Heart left ventricle (tissue), 16 donors: ENCODE measurements around the gene CLCA2. TPM values are rescaled to one million over a fixed set of nuclear protein-coding genes. Genes with fewer than 3 reads are reported as not detected.

Experiments
- ATAC-seq, 4 donors: fragments of 200-7000 bp; cut with Tn5 transposase; one replicate each; pipeline ENCODE4 v1.9.1; 2020 to 2022; ENCODE audit warnings: moderate library complexity in 4 of 4, mild to moderate bottlenecking in 3 of 4, moderate number of reproducible peaks in 1 of 4
- DNase-seq, 5 donors: peaks; one replicate each; pipeline ENCODE4 v3.0.0-alpha.2; 2020
- H3K27ac ChIP-seq, 12 donors: fragments of 200-600 bp; sonication (generic) in 4 of 12; one replicate each; pipeline versions ENCODE4 v1.5.0 to v1.8.0; 2016 to 2022; ENCODE audit warnings: mild to moderate bottlenecking in 2 of 12
- H3K27me3 ChIP-seq, 9 donors: fragments of 200-600 bp; sonication (generic) in 2 of 9; one replicate each; pipeline versions ENCODE4 v1.5.1 to v1.8.0; 2016 to 2022; ENCODE audit warnings: mild to moderate bottlenecking in 3 of 9
- H3K36me3 ChIP-seq, 9 donors: fragments of 200-600 bp; sonication (generic) in 2 of 9; one replicate each; pipeline versions ENCODE4 v1.5.0 to v1.8.0; 2018 to 2022; ENCODE audit warnings: mild to moderate bottlenecking in 2 of 9
- H3K4me1 ChIP-seq, 12 donors: fragments of 200-600 bp; sonication (generic) in 4 of 12; one replicate each; pipeline versions ENCODE4 v1.5.0 to v1.8.0; 2016 to 2022; ENCODE audit warnings: mild to moderate bottlenecking in 3 of 12
- H3K4me3 ChIP-seq, 12 donors: fragments of 200-600 bp; sonication (generic) in 4 of 12; one replicate each; pipeline versions ENCODE4 v1.5.0 to v1.8.0; 2017 to 2022; ENCODE audit warnings: mild to moderate bottlenecking in 9 of 12, moderate library complexity in 4 of 12
- H3K9me3 ChIP-seq, 12 donors: fragments of 200-600 bp; sonication (generic) in 4 of 12; one replicate each; pipeline versions ENCODE4 v1.5.0 to v1.8.0; 2016 to 2022; ENCODE audit warnings: mild to moderate bottlenecking in 1 of 12
- POLR2A ChIP-seq, 2 donors: fragments of 450-650 bp; IDR thresholded peaks; one replicate each; pipeline ENCODE4 v1.6.1; 2017; ENCODE audit warnings: antibody characterized with exemption in 2 of 2, mild to moderate bottlenecking in 2 of 2, moderate library complexity in 2 of 2
- WGBS, 4 donors: extraction: QIAGEN DNeasy Blood & Tissue Kit in 2 of 4; methylation state at CpG; one replicate each; pipeline versions ENCODE4 v1.1.5 to v1.1.7; 2013 to 2018; 5-methylcytosine and 5-hydroxymethylcytosine counted together
- intact Hi-C, 10 donors: fragments of 100-400 bp; cut with DNase I; formaldehyde crosslinking; loops; one replicate each; pipeline versions ENCODE4 v1.11.1 to v1.14.2; 2022
- polyA plus RNA-seq, 2 donors: library from polyadenylated mRNA; stranded (reverse); fragments of 200-250 nt; gene quantifications; one replicate each; pipeline ENCODE4 v1.2.3, GENCODE V29; 2013
- total RNA-seq, 9 donors: library from RNA; depleted of rRNA in 2 of 9; stranded (reverse); fragments of >200 nt in 2 of 9; fragmentation: NEBNext Ultra II Directional in 3 of 9; extraction: Animal tissue kit (Norgen Biotek cat#: 25700) in 3 of 9; gene quantifications; one replicate each; pipeline versions ENCODE4 v1.1.0 to v1.2.4, GENCODE V29; 2016 to 2023
- TF ChIP-seq, protein P1 (sequence below), 12 donors: fragments of 200-600 bp; sonication (generic) in 4 of 12; IDR thresholded peaks; one replicate each; pipeline versions ENCODE4 v1.5.0 to v1.8.0; 2018 to 2022; ENCODE audit warnings: antibody characterized with exemption in 12 of 12, mild to moderate bottlenecking in 5 of 12
- donor health status: ischemic (EF 13 %, LVEDD 7.1; RV severe dilation, severe dysfunction).
- donor health status: healthy with polysubstance abuse.
- donor health status: DM: no; HTN: yes; CAD: no.
- donor health status: DM: no; HTN: no; CAD: no.
- donor health status: ischemic (EF 25% LVEDD 6.9; RV normal size, moderate dysfunction).
- donor health status: ischemic (EF 25% LVEDD 5.7; RV mildly dilated, moderate dysfunction).
- donor health status: healthy.
- donor health status: DM: yes; HTN: yes; CAD: no.
- donor health status: ischemic (EF 35%, LVEDD 5.7; RV mildly dilated, moderate dysfunction).
- donor health status: nonischemic (EF 11% LVEDD 7.7; RV severe dilation, severe dysfunction).
- donor health status: DM: yes; HTN: yes; CAD: no.
- donor health status: PGD.
- donor health status: ischemic (EF 29% LVEDD 5.4; RV normal size, mild dysfunction).
- donor health status: nonischemic (EF 23%, LVEDD 6.1; RV moderate dilation, normal function).

CLCA2 gene
- total and polyA plus RNA-seq, 11 donors = 0.07 to 0.24 (median 0.16) TPM; not detected in 8

DNA sequence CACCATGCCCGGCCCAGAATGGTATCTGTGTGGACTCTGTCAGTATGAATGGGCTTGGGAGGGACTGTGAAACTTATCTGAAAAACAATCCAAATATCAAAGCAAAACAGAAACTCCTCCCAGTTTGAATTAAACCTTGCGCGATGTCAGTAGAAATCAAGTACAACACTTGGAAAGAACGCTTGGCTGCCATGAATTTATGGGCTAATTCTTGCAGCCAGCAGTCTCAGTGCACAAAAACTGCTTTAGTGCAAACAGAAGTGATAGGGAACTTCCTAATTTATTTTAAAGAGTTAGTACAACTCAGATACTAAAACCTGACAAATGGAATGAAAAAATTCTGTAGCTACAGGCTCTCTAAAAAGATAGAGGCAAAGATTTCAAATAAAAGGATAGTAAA is 53.3 kb downstream of the CLCA2 start:
- no peak for DNase-seq
- Histone ChIP-seq H3K27ac (peak overlapping the region in 4 of 12 donors; percentile 25 to 46 (median 41)), H3K27me3 (no peaks in the 10 kb centered on the region), H3K9me3 (no peaks in the 10 kb centered on the region), H3K36me3 (no peaks in the 10 kb centered on the region), H3K4me3 (no peak overlapping the region), H3K4me1 (peaks cover 0 to 3% (median 0%) of the 10 kb centered on the region in 12 donors)
- WGBS, 4 donors = 71 to 87% (median 83%) methylated on average over 4 of the region's 4 CpGs
- no peak for TF ChIP-seq POLR2A (IDR thresholded peaks at IDR 0.05)
- TF ChIP-seq, protein P1, sequence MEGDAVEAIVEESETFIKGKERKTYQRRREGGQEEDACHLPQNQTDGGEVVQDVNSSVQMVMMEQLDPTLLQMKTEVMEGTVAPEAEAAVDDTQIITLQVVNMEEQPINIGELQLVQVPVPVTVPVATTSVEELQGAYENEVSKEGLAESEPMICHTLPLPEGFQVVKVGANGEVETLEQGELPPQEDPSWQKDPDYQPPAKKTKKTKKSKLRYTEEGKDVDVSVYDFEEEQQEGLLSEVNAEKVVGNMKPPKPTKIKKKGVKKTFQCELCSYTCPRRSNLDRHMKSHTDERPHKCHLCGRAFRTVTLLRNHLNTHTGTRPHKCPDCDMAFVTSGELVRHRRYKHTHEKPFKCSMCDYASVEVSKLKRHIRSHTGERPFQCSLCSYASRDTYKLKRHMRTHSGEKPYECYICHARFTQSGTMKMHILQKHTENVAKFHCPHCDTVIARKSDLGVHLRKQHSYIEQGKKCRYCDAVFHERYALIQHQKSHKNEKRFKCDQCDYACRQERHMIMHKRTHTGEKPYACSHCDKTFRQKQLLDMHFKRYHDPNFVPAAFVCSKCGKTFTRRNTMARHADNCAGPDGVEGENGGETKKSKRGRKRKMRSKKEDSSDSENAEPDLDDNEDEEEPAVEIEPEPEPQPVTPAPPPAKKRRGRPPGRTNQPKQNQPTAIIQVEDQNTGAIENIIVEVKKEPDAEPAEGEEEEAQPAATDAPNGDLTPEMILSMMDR (IDR thresholded peaks at IDR 0.05) = no peak
- ATAC-seq = no peak
- intact Hi-C loops = loop anchor here in 4 of 10 donors (10.0 kb wide), 3 partner anchors 208 to 268 kb away; no protein-coding TSS in a partner anchor

DNA sequence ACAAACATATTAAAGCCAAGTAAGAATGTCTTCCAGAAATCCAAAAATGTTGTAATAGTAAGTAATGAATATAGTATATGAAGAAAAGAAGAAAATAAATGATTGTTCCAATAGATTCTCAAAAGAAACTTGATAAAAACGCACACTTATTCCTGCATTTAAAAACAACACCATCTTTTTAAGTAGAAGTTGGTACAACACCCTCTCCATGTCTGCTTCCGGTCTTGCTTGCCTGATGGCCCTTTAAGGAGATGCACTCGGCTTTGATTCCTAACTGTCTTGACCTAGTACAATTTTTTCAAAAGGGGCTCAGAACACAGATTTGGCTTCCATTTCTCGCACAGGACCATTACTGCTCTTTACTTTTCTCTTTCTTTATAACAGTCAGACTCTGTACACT is 53.7 kb downstream of the CLCA2 start:
- 74 to 88% (median 81%) methylated on average over 4 of the region's 4 CpGs for WGBS, 4 donors
- no peak overlapping the region for H3K4me3 ChIP-seq
- intact Hi-C loops = loop anchor here in 4 of 10 donors (10.0 kb wide), 3 partner anchors 207 to 267 kb away; no protein-coding TSS in a partner anchor
- TF ChIP-seq POLR2A (IDR thresholded peaks at IDR 0.05) = no peak
- TF ChIP-seq, protein P1 (IDR thresholded peaks at IDR 0.05) = no peak
- no peaks in the 10 kb centered on the region for H3K36me3 ChIP-seq
- peaks cover 0 to 3% (median 0%) of the 10 kb centered on the region in 12 donors for H3K4me1 ChIP-seq
- no peaks in the 10 kb centered on the region for H3K27me3 ChIP-seq
- H3K9me3 ChIP-seq = no peaks in the 10 kb centered on the region
- ATAC-seq = peak in 1 of 4 donors; percentile 34
- no peak for DNase-seq
- H3K27ac ChIP-seq = peak overlapping the region in 5 of 12 donors; percentile 25 to 46 (median 36)

DNA sequence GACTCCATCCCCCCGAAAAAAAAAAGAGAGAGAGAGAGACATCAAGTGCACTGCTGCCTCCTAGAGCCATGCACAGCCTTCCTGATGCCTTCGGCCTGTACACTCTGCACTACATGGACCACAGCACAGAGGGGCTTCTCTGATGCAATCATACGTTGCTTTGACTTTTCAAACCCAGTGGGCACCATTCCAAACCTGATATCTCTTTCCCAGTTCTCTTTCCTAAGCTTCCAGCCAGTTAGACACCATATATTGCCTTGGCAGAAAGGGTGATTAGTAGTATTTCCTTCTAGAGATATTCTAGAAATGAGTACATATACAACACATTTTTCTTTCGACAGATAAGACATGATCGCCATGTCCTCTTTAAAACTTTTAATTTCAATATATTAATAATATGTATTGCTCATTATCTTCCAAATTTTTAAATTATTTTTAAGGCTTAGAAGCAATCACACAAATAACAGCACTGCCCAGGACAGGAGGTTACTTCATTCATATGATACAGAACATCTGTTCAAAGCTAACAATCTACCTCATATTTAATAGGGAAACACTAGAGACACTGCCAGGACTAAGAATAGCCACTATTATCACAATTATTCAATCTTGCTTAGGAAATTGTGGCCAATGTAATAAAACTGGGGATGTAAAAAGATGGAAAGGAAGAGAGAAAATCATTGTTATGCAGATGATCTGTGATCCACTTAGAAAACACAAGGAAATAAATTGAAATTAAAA is 54.6 kb downstream of the CLCA2 start:
- ATAC-seq (peak in 2 of 4 donors; percentile 47 to 58), DNase-seq (no peak)
- WGBS, 4 donors = 64 to 79% (median 70%) methylated on average over 5 of the region's 5 CpGs
- no peak overlapping the region for H3K4me3 ChIP-seq
- no peaks in the 10 kb centered on the region for H3K9me3 ChIP-seq
- H3K36me3 ChIP-seq = no peaks in the 10 kb centered on the region
- H3K27me3 ChIP-seq = no peaks in the 10 kb centered on the region
- intact Hi-C loops = loop anchor here in 4 of 10 donors (10.0 kb wide), 3 partner anchors 206 to 266 kb away; no protein-coding TSS in a partner anchor
- TF ChIP-seq POLR2A (IDR thresholded peaks at IDR 0.05) = no peak
- TF ChIP-seq, protein P1 (IDR thresholded peaks at IDR 0.05) = no peak
- peaks cover 0 to 3% (median 0%) of the 10 kb centered on the region in 12 donors for H3K4me1 ChIP-seq
- peak overlapping the region in 5 of 12 donors; percentile 6 to 46 (median 36) for H3K27ac ChIP-seq

DNA sequence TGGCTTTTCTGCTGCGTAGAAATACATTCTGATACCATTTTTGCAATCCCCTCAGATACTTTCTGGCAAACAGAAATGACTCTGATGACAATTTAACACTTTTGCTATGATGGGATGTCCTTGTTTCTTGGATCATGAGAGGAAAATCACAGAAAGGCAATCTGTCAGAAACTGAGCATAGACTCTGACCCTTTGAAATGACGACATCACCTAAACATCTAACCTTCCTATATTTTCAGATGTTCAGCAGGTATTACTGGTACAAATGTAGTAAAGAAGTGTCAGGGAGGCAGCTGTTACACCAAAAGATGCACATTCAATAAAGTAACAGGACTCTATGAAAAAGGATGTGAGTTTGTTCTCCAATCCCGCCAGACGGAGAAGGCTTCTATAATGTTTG is 58.0 kb downstream of the CLCA2 start:
- Histone ChIP-seq H3K9me3 (no peaks in the 10 kb centered on the region), H3K27me3 (no peaks in the 10 kb centered on the region), H3K36me3 (no peaks in the 10 kb centered on the region), H3K27ac (no peak overlapping the region), H3K4me3 (no peak overlapping the region), H3K4me1 (peaks cover 0 to 3% (median 0%) of the 10 kb centered on the region in 12 donors)
- ATAC-seq = no peak
- TF ChIP-seq, protein P1 (IDR thresholded peaks at IDR 0.05) = no peak
- TF ChIP-seq POLR2A (IDR thresholded peaks at IDR 0.05) = no peak
- DNase-seq = no peak
- intact Hi-C loops = loop anchor here in 2 of 10 donors (10.0 kb wide), 1 partner anchor 213 kb away; no protein-coding TSS in a partner anchor
- WGBS, 4 donors = 85 to 91% (median 89%) methylated on average over 4 of the region's 4 CpGs
